ENCODE results near the gene NPEPPS. TPM values are rescaled to one million over a fixed set of nuclear protein-coding genes. Genes with fewer than 3 reads are reported as not detected.
"Not testable (repeated sequence)": the region's sequence is repeated elsewhere in the genome, so short reads cannot be mapped to it uniquely, and the experiment has no call there.

NPEPPS gene
- total RNA-seq, 1 donor from 2014 or later, result 132 TPM

DNA sequence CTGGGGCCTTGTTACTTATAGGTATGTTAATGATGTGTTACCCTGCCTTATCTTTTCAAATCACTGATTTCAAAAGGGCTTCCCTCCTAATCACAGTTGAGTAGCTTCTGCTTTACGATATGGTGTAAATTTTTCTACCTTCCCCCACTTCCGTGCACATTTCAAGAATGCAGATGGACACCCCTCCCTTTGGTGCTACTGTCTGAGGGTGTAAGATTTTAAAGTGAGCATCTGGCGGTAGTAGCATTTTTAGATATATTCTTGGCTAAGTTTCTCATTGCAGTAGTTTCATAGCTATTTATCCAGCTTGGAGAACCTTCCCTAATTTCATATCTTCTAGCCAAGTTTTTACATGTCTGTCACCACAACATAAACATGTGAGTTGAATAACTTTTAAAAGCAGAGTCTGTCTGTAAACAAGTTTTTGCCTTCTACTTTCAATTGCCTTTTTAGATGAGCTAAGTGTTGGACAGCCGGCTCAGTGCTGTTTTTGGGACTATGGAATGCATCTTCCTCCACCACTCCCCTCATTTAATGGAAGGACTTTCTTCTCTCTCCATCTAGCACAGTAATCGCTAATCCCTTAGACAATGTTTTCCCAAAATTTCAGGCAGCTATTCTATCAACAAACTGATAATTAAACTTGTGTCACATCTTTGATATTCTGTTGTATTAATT lies 55.6 kb downstream of the NPEPPS start:
- H3K36me3 Mint-ChIP-seq (ENCODE audit: low read depth), result peaks cover 20% of the 10 kb centered on the region
- H3K4me3 Mint-ChIP-seq (ENCODE audit: low read depth); H3K4me1 Mint-ChIP-seq (ENCODE audit: low read depth); H3K27ac Mint-ChIP-seq; H3K27me3 Mint-ChIP-seq (ENCODE audit: low read depth); H3K9me3 Mint-ChIP-seq; intact Hi-C loops (cut with micrococcal nuclease); DNase-seq (ENCODE audit: low spot score): not testable (repeated sequence)

- H3K4me1 Mint-ChIP-seq (ENCODE audit: low read depth); H3K9me3 Mint-ChIP-seq; H3K4me3 Mint-ChIP-seq (ENCODE audit: low read depth); H3K27ac Mint-ChIP-seq; DNase-seq (ENCODE audit: low spot score); intact Hi-C loops (cut with micrococcal nuclease); H3K27me3 Mint-ChIP-seq (ENCODE audit: low read depth): not testable (repeated sequence)
- H3K36me3 Mint-ChIP-seq (ENCODE audit: low read depth), result peaks cover 32% of the 10 kb centered on the region
These were observed 62.6 kb downstream of the NPEPPS start for GRCh38 chr17:47593522-47593921.

DNA sequence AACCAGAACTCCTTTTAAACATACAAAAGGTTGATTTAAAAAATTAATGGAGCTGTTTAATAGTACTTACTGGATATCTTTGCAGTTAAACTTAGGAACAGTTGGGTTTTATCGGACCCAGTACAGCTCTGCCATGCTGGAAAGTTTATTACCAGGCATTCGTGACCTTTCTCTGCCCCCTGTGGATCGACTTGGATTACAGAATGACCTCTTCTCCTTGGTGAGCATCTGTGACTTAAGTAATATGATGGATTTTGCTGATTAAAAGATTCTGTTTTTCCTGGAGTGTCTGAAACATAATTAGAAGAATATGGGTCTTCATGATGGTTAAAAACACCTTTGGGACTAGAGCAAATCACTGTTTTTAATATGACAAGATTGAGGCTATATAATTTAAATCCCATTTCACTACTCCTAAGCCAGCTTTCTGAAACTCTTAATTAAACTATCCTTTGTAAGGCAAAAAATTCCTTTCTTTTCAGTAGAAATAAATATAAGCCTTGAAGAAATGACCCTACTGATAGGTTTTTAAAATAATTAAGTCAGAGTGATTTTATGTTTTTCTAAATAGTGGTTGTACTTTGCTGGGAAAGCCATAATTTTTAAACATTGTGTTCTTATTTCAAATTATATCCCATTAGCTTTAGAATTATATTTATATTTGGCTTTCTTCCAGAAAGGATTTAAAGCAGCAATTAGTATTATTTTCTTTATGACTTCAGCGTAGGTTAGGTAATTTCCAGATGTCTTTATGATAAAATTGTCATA lies 73.1 kb downstream of the NPEPPS start:
- Mint-ChIP-seq H3K27me3 (ENCODE audit: low read depth) (no peaks in the 10 kb centered on the region), H3K4me3 (ENCODE audit: low read depth) (no peak overlapping the region), H3K9me3 (no peaks in the 10 kb centered on the region), H3K36me3 (ENCODE audit: low read depth) (peaks cover 65% of the 10 kb centered on the region), H3K4me1 (ENCODE audit: low read depth) (peaks cover 4% of the 10 kb centered on the region), H3K27ac (no peak overlapping the region)
- intact Hi-C loops (cut with micrococcal nuclease), result no loop called here
- DNase-seq (ENCODE audit: low spot score), result no peak

GRCh38 chr17:47604598-47604927 lies 73.7 kb downstream of the NPEPPS start:
- intact Hi-C loops (cut with micrococcal nuclease), result no loop called here
- Mint-ChIP-seq H3K36me3 (ENCODE audit: low read depth) (peaks cover 67% of the 10 kb centered on the region), H3K27ac (no peak overlapping the region), H3K27me3 (ENCODE audit: low read depth) (no peaks in the 10 kb centered on the region), H3K4me1 (ENCODE audit: low read depth) (peaks cover 6% of the 10 kb centered on the region), H3K9me3 (no peaks in the 10 kb centered on the region), H3K4me3 (ENCODE audit: low read depth) (no peak overlapping the region)
- DNase-seq (ENCODE audit: low spot score), result no peak

- H3K9me3 Mint-ChIP-seq, result no peaks in the 10 kb centered on the region
- H3K27ac Mint-ChIP-seq, result no peak overlapping the region
- no peaks in the 10 kb centered on the region for H3K27me3 Mint-ChIP-seq (ENCODE audit: low read depth)
- no peak overlapping the region for H3K4me3 Mint-ChIP-seq (ENCODE audit: low read depth)
- H3K4me1 Mint-ChIP-seq (ENCODE audit: low read depth), result peaks cover 9% of the 10 kb centered on the region
- DNase-seq (ENCODE audit: low spot score), result no peak
- intact Hi-C loops (cut with micrococcal nuclease), result no loop called here
- H3K36me3 Mint-ChIP-seq (ENCODE audit: low read depth), result peaks cover 70% of the 10 kb centered on the region
These were observed 74.1 kb downstream of the NPEPPS start for GRCh38 chr17:47605011-47605410.

- Mint-ChIP-seq H3K36me3 (ENCODE audit: low read depth) (peaks cover 60% of the 10 kb centered on the region), H3K27me3 (ENCODE audit: low read depth) (no peaks in the 10 kb centered on the region), H3K4me3 (ENCODE audit: low read depth) (no peak overlapping the region), H3K27ac (no peak overlapping the region), H3K4me1 (ENCODE audit: low read depth) (peaks cover 9% of the 10 kb centered on the region), H3K9me3 (no peaks in the 10 kb centered on the region)
- intact Hi-C loops (cut with micrococcal nuclease), result no loop called here
- DNase-seq (ENCODE audit: low spot score), result no peak
These were observed 76.6 kb downstream of the NPEPPS start for GRCh38 chr17:47607481-47607880.

DNA sequence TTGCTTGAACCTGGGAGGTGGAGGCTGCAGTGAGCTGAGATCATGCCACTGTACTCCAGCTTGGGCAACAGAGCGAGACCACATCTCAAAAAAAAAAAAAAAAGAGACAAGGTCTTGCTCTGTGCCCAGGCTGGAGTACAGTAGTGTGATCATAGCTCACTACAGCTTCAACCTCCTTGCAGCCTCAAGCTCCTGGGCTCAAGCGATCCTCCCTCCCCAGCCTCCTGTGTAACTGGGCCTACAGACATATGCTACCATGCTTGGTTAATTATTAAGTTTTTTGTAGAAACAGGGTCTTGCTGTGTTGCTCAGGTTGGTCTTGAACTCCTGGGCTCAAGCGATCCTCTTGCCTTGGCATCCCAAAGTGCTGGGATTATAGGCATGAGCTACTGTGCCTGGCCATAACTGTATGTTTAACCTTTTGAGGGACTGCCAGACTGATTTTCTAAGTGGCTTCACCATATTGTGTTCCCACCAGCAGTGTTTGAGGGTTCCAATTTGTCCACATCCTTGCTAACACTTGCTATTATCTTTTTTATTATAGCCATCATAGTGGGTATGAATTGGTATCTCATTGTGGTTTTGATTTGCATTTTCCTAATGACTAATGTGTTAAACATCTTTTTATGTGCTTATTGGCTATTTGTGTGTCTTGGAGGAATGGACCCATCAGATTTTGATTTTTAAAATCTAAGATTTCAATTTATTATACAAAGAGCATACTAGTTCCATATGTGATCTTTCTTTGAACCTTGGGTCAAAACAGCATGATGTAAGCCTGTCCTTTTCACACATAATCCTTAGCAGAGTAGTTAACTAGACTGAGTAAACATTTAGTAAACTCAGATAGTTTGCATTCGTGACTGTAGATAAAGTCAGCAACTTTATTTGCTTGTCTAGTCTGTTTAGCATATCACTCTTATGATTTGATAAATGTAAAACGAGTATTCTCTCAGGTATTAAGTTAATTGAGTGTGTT lies 80.8 kb downstream of the NPEPPS start:
- intact Hi-C loops (cut with micrococcal nuclease), result loop anchor here (10.0 kb wide), 1 partner anchor 107 kb away; no protein-coding TSS in a partner anchor
- Mint-ChIP-seq H3K27me3 (ENCODE audit: low read depth) (no peaks in the 10 kb centered on the region), H3K4me1 (ENCODE audit: low read depth) (peaks cover 9% of the 10 kb centered on the region), H3K27ac (no peak overlapping the region), H3K36me3 (ENCODE audit: low read depth) (peaks cover 53% of the 10 kb centered on the region), H3K9me3 (no peaks in the 10 kb centered on the region), H3K4me3 (ENCODE audit: low read depth) (no peak overlapping the region)
- no peak for DNase-seq (ENCODE audit: low spot score)

DNA sequence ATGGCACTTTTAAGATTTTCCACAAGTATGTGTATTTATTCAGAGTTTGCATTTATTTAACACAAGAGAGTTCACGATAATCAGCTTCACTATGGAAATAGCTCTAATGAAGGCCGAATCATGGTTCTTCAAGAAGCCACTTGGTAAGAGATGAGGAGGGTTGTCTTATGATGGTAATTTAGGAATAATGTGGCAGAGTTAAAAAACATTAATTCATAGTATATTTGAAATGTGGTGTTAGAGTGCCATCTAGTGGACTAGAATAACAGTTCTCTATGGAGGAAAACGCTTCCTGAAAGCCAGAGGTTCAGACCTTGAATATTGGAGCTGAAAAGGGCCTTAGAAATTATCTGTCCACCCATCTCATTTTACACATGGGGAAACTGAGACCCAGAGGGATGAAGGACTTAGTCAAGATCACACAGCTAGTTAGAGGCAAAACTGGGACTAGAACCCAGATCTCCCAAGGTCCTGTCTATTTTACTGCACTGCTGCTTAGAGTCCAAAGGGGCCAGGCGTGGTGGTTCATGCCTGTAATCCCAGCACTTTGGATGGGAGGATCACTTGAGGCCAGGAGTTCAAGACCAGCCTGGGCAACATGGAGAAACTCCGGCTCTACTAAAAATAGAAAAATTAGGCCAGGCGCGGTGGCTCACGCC lies 85.0 kb downstream of the NPEPPS start:
- no peak overlapping the region for H3K27ac Mint-ChIP-seq
- no peak for DNase-seq (ENCODE audit: low spot score)
- no peaks in the 10 kb centered on the region for H3K9me3 Mint-ChIP-seq
- intact Hi-C loops (cut with micrococcal nuclease), result loop anchor here (10.0 kb wide), 1 partner anchor 111 kb away; no protein-coding TSS in a partner anchor
- no peaks in the 10 kb centered on the region for H3K27me3 Mint-ChIP-seq (ENCODE audit: low read depth)
- peaks cover 12% of the 10 kb centered on the region for H3K4me1 Mint-ChIP-seq (ENCODE audit: low read depth)
- H3K4me3 Mint-ChIP-seq (ENCODE audit: low read depth), result no peak overlapping the region
- H3K36me3 Mint-ChIP-seq (ENCODE audit: low read depth), result peaks cover 50% of the 10 kb centered on the region

- H3K4me3 Mint-ChIP-seq (ENCODE audit: low read depth), result no peak overlapping the region
- no peak for DNase-seq (ENCODE audit: low spot score)
- H3K27me3 Mint-ChIP-seq (ENCODE audit: low read depth), result no peaks in the 10 kb centered on the region
- H3K36me3 Mint-ChIP-seq (ENCODE audit: low read depth), result peaks cover 61% of the 10 kb centered on the region
- no peak overlapping the region for H3K27ac Mint-ChIP-seq
- H3K4me1 Mint-ChIP-seq (ENCODE audit: low read depth), result peaks cover 12% of the 10 kb centered on the region
- intact Hi-C loops (cut with micrococcal nuclease), result loop anchor here (10.0 kb wide), 1 partner anchor 114 kb away; no protein-coding TSS in a partner anchor
- H3K9me3 Mint-ChIP-seq, result no peaks in the 10 kb centered on the region
These were observed 87.5 kb downstream of the NPEPPS start for GRCh38 chr17:47618410-47618809.

DNA sequence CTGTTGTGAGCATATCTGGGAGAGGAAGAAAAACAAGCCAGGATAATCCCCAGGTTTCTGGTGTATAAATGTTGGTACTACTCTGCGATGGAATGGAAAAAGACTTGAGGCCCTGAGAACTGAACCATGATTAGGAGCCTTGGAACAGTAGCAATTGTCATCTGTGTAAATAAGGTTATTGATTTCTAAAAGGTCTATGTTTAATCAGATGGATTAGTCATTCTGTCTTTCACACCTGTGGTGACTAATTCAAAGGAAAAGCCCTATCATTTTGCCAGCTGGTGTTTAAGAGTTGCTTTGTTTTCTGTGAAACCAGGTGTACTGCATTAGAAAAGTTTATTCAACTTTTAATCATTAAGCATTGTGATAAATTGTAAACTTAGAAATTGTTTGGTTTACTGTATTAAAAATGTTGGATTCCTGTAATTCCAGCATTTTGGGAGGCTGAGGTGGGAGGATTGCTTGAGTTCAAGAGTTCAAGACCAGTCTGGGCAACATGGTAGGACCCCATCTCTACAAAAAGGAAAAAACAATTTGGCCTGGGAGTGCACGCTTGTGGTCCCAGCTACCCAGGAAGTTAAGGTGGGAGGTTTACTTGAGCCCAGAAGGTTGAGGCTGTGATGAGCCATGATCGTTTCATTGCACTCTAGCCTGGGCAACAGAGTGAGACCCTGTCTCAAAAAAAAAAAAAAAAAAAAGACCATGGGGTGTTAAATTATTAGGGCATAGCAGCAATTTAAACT lies 89.8 kb downstream of the NPEPPS start:
- peak overlapping the region; percentile 56 for H3K27ac Mint-ChIP-seq
- H3K36me3 Mint-ChIP-seq (ENCODE audit: low read depth), result peaks cover 64% of the 10 kb centered on the region
- H3K4me1 Mint-ChIP-seq (ENCODE audit: low read depth), result peaks cover 12% of the 10 kb centered on the region
- DNase-seq (ENCODE audit: low spot score), result no peak
- intact Hi-C loops (cut with micrococcal nuclease), result no loop called here
- no peaks in the 10 kb centered on the region for H3K27me3 Mint-ChIP-seq (ENCODE audit: low read depth)
- no peaks in the 10 kb centered on the region for H3K9me3 Mint-ChIP-seq
- no peak overlapping the region for H3K4me3 Mint-ChIP-seq (ENCODE audit: low read depth)

GRCh38 chr17:47621293-47622179 lies 90.6 kb downstream of the NPEPPS start:
- DNase-seq (ENCODE audit: low spot score), result no peak
- H3K4me1 Mint-ChIP-seq (ENCODE audit: low read depth), result peaks cover 12% of the 10 kb centered on the region
- no peak overlapping the region for H3K4me3 Mint-ChIP-seq (ENCODE audit: low read depth)
- H3K27ac Mint-ChIP-seq, result no peak overlapping the region
- no peaks in the 10 kb centered on the region for H3K27me3 Mint-ChIP-seq (ENCODE audit: low read depth)
- intact Hi-C loops (cut with micrococcal nuclease), result no loop called here
- peaks cover 59% of the 10 kb centered on the region for H3K36me3 Mint-ChIP-seq (ENCODE audit: low read depth)
- no peaks in the 10 kb centered on the region for H3K9me3 Mint-ChIP-seq

All from activated T-helper 2 cell treated with anti-CD3 and anti-CD28 coated beads, Interferon-gamma antibody, Interleukin-2, Interleukin-4, amounts not matched to agents 10 μg/mL and 5 μg/mL and 100 μg/mL, durations not matched to agents 14 hours and 24 hours and 36 hours (primary cell).